ENCODE measurements around the gene ZNF628.
A peak's percentile ranks its signal among the peaks of the same experiment; 100 is the strongest.

The ZNF628 gene

DNA sequence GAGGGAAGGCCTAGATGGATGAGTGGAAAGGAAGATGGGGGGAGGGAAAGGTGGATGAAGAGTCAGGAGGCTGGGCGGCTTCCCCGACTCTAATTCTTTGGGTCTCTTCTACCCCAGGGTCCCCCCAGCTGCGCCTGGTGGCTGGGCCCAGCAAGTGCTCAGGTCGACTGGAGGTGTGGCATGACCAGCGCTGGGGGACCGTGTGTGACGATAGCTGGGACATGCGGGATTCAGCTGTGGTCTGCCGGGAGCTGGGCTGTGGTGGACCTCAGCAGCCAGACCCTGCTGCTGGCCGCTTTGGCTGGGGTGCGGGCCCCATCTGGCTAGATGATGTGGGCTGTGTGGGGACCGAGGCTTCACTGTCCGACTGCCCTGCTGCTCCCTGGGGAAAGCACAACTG is 21.3 kb downstream of the ZNF628 start:
- DNase-seq = no peak

DNA sequence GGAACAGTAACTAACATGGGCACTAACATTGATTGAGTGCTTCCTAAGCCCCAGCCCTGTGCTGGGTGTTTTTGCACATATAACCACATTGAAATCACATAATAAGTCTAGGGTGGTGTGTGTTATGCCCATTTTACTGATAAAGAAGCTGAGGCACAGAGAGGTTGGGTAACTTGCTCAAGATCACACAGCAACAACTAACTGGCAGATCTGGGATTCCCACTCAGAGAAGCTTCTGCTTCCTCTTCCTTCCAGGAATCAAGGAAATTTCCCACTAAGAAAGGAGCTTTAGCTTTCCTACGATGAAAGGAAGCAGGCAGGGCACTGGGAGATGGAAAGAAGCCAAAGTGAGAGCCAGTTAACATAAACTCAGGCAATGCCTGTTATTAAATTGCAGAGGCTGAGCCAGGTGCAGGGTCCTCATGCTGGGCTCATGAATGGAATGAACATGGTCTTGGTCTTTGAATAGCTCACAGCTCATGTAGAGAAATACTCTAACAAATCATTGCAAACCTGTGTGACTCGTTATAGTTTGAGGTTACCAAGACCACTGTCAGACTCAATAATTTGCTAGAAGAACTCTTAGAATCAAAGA is 21.9 kb downstream of the ZNF628 start:
- DNase-seq = no peak

DNA sequence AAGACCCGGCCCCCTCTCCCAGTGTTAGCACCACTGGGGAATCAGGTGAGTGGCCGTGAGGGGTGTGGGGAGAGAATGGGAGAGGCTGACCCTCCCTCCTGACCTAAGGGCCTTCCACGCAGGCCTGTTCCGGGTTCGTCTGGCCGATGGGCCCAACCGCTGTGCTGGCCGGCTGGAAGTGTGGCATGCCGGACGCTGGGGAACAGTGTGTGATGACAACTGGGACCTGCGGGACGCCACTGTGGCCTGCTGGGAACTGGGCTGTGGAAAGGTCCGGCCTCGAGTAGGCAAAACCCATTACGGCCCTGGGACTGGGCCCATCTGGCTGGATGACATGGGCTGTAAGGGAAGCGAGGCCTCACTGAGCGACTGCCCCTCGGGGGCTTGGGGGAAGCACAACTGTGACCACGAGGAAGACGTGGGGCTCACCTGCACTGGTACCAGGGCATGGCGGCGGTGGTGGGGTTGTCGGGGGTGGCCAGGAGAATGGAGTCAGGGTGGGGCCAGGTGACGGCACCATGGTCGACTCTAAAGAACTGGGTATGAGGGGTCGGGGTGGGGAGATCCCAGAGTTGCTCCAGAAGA is 24.0 kb downstream of the ZNF628 start:
- DNase-seq = no peak

DNA sequence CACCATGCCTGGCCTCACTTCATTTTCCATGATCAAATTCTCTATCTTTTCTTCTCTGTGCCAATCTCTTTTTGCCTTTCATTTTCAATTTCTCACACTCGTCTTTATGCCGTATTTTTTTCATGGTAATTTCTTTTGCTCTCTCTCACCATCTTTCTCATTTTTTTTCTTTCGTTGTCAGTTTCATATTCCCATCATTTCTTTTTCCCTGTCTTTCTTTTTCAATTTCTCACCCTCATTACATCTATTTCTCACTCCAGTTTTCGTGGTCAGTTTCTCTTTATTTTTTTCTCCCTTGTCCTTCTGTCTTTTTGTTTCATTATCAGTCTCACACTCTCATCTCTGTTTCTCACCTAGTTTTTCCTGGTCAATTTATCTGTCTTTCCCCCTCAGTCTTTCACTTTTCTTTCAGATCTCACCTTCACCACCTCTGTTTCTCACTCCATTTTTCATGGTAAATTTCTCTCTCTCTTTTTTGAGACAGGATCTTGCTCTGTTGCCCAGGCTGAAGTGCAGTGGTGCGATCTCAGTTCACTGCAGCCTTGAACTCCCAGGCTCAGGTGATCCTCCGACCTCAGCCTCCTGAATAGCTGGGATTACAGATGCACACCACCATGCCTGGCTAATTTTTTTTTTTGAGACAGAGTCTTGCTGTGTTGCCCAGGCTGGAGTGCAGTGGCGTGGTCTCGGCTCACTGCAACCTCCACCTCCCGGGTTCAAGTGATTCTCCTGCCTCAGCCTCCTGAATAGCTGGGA is 26.0 kb downstream of the ZNF628 start:
- DNase-seq = no peak

DNA sequence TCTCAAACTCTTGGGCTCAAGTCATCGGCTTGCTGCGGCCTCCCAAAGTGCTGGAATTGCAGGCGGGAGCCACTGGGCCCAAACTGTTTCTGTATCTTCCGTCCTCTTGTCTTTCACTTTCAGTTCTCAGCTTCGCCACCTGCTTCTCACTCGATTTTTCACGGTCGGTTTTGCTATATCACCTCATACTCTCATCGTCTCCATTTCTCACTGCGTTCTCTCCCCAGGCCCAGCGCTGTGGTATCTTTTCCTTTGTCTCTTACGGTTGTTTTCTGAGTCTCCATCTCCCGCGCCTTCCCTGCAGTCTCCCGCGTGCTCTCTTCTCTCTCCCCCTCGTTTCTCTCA is 26.7 kb downstream of the ZNF628 start:
- DNase-seq = no peak

DNA sequence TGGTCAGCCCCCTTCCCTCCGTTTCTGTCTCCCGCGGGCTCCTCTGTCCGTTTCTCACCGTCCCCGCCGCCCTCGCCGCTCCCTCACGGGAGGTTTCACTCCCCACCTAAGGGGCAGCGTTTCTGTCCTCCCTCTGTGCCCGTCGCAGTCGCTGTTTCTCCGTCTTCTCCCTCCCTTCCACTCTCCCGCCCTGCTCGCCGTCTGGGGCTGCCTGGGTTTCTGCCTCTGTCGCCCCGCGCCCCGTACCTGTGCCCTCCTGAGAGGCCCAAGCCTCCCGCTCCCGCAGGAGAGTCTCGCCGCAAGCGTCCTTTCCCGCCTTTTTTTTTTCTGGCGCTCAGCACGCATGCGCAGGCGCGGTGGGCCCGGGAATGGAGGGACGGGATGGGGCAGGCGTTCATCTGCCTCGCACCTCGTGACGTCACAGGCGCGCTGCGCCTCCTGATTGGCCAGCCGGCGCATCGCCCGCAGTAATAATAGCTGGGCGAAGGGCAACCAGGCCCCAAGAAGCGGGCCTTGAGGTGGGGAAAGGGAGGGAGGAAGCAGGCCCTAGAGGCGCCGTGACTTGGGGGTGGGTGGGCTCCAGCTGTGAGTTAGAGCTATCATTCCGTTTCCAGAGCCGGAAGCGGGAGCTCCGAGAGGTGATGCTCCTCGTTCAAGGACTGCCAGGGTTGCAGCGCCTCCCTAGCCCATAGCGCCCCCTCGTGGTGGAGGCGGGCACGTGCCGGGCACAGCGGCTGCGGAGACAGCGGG is 27.3 kb downstream of the ZNF628 start:
- DNase-seq = peak; percentile 95

DNA sequence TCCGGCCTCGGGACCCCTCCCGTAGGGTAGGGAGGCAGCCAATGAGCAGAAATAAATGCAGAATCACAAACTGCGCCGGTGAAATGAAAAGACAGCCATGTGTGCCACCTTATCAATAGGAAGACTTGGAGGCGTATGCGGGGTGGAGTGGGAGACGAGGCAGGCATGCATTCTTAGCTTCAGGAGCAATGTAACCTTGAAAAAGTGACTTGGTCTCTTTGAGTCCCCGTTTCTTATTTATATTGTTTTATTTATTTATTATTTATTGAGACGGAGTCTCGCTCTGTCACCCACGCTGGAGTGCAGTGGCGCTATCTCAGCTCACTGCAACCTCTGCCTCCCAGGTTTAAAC is 27.8 kb downstream of the ZNF628 start:
- no peak for DNase-seq

DNA sequence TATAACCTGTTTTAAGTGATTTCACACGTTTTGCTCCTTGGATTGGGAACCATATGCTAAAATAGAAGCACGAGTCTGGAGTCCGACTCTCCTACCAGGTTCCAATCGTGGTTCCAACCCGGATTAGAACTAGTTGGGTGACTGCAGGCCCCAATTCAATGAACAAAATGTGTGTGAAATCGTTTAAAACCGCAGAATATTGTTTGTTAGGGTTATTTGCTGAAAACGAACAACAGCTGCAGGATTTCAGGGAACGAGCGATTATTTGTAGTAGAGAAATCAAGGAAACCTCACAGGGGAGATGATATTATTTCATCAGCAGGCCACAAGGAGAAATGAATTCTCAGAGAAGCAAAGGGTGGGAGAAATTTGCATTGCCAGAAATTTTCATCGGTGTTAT is 28.6 kb downstream of the ZNF628 start:
- no peak for DNase-seq

DNA sequence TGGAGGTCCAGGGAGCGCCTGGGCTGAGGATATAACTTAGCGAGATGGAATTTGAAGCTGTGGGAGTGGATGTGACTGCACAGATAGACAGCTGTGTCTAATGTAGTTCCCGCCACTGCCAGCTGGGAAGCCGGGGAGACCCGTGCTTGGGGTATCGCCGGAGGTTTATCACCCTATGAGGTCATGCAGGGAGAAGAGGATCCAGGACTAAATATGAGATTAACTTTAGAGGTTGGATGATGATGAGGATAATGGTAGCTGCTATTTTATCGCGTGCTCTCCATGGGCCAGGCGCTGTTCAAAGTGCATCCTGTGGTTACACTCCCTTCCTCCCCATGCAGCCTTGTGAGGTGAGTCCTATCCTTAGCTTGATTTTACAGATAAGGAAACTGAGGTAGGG is 31.7 kb downstream of the ZNF628 start:
- DNase-seq = no peak

DNA sequence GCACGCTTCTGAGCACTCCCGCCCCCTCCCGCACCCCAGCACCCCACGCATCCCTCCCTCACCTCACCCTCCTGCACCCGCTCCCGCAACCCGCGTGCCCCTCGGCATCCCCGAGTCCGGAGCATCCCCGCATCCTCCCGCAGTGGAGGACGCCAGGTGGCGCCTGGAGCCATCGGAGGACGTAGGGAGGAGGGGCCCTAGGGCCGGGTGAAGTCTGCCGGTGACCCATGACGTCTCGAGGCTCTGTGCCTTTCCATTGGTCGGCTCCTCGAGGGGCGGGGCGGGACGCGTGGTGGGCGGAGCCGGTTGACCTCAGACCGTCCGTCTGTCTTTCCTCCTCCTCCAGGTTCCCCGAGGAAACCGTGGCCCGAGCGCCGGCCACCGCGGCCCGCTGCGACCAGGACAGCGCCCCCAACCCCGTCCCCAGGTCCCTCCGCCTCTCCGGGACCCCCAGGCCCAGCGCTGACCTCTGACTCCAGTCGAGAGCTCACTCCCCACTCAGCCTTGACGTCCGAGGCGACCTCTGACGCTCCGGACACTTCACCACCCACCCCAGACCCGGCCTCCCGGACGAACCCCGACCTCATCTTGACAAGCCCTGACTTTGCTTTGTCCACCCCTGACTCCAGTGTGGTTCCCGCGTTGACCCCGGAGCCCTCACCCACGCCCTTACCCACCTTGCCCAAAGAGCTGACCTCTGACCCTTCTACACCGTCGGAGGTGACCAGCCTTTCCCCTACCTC is 40.6 kb downstream of the ZNF628 start:
- peak; percentile 95 for DNase-seq

DNA sequence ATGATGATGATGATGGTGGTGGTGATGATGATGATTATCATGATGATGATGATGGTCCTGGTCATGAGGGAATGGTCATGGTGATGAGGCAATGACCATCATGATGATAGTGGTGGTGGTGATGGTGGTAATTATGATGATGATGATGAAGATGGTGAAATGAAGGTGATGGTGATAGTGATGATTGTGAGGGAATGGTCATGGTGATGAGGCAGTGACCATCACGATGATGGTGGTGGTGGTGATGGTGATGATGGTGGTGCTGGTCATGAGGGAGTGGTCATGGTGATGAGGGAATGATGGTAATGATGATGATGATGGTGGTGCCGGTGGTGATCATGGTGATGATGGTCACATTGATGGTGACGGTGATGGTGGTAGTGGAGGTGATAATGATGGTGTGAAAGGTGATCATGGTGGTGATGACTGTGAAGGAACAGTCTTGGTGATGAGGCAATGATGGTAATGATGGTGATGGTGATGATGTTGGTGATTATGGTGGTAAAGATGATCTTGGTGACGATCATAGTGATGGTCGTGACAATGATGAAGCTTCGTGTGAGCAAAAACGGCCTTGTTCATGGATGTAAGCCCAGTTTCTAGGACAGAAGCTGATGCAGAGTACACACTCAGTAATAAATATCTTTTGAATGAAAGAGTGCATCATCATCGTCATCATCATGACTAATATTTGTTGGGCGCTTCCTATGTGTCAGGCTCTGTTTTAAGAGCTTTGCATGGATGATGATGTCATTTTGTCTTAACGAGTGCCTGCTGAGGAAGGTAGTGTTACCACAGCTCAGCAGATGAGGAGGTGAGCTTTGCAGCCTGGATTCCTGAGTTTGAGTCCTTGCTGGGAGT is 43.3 kb downstream of the ZNF628 start:
- DNase-seq = no peak

DNA sequence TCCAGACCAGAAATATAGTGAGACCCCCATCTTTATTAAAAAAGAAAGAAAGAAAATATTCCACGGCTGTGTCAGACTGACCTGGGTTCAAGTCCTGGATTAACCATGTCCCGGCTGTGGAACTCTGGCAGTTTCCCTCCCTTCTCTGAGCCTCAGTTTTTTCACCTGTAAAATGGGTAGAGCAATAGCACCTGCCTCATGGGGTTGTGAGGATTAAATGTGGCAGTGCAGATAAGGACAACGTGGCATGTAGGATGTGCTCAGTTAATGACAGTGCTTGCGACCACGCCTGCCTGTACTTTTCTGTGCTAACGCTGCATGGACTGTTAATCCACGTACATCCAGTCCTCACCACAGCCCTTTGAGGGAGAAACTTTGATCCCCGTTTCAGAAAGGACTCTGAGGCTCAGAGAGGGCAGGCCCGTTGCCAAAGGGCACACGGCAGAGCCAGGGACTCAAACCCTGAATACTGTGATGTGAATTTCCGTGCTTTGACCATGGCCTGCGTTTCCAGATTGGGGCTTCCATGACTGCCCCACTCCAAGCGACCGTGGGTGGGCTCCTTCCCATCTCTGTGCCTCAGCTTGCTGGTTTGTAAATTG is 44.4 kb downstream of the ZNF628 start:
- no peak for DNase-seq

DNA sequence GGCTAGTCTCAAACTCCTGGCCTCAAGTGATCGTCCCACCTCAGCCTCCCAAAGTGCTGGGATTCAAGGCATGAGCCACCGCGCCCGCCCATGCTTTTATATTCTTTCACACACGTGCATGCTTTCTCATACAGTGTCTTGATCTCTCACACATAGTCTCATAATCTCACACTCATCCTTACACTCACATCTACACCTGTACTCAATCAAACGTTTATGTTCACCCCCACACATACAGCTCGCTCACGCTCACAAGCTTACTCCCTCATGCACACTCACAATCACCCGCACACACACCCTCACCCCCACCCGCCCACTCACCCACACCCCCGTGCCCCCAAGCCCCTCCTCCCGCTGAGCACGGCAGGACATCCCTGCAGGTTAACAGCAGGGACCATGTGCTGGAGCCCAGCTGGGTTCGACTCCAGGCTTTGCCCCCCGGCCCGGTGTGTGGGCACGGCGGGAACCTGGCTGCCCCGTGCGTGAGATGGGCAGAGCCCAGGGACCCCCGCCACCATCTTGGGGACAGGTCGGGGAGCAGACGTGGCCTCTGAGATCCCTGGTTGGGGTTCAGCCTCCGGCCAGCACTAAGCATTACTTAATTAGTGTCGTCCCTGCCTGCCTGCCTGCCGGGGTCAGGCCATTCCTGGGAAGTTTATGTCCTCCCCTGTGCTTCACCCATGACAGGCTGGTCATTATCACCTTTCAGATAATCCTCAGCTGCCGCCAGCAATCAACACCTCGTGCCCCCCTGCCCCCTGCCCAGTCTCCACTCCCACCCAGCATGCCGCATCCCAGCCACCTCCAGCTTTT is 49.1 kb downstream of the ZNF628 start:
- no peak for DNase-seq

DNA sequence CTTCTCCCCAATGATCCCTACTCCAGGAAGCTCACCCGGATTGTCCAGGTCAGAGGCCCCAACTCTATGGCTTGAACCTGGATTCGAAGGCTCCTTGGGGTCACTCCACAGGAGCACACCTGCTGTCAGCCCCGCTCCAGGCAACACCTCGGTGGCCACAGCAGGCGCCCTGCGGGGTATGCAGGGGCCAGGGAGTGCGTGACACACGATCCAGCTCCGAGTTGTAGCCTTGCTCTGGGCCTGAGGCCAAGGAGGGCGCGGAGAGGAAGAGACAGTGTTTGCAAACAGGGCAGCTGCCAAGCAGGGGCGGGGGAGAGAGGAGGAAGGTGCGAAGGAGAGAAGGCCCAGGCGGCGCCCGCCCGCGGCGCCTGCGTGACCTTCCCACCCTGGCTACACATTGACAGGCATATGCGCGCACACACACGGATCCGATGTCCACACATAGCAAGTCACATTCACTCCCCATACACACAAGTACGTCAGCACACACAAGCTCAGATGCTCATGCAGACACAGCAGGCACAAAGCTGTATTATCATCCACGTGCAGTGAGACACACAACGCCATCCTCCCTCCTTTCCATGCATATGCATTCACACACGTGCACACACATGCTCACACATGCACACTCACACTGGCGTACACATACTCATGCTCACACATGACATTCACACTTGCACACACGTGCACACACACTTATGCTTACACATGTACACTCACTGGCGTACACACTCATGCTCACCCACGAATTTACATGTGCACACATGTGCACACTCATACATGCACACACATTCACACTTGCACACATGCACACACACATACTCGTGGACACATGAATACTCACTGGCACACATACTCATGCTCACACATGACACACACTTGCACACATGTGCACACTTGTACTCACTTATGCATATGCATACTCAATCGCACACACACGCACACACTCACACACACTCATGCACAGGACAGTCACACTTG is 50.1 kb downstream of the ZNF628 start:
- no peak for DNase-seq

DNA sequence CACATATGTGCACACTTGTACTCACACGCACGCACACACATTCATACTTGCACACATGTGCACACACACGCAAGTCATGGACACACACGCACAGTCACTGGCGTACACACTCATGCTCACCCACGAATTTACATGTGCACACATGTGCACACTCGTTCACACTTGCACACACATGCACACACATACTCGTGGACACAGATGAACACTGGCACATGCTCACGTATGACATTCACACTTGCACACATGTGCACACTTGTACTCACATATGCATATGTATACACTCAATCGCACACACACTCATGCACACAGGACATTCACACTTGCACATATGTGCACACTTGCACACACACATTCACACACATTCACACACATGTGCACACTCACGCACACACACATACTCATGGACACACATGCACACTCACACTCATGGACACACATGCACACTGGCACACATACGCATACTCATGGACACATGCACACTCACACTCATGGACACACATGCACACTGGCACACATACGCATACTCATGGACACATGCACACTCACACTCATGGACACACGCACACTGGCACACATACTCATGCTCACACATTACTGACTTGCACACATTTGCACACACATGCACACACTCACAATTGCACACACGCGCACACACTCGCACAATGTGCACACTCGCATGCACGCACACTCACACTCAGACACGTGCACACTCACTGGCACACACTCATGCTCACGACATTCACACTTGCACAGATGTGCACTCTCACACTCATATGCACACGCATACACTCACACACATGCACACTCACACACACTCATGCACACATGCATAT is 51.0 kb downstream of the ZNF628 start:
- no peak for DNase-seq

DNA sequence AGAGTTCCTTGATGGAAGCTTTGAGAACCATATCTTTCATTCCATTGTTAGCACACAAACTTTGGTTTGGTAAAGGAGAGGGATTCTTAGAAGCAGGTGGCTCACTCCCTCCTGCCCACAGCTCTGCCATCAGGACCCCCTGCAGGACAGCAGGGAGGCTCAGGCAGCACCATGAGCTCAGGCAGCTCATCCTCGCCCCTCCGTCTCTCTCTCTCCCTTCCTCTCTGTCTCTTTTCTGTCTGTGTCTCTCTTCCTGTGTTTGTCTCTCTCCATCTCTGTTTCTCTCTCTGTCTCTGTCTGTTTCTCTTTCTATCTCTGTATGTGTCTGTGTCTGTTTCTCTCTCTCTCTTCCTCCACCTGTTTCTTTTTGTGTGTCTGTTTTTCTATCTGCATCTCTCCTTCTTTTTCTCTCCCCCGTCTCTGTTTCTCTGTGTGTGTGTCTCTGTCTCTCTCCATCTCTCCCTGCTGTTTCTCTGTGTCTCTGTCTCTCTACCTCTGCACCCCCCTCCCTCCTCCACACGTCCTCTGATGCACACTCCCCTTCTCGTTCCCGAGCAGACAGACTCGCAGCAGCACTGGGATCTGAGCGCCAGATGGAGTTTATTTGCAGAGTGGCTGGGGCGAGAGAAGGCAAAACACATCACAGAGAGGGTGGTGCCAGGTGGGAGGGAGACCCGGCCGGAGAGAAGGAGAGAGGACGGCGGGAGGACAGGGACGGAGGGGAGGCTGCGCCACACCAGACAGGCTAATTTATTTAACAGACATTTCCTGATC is 51.8 kb downstream of the ZNF628 start:
- DNase-seq = no peak

DNA sequence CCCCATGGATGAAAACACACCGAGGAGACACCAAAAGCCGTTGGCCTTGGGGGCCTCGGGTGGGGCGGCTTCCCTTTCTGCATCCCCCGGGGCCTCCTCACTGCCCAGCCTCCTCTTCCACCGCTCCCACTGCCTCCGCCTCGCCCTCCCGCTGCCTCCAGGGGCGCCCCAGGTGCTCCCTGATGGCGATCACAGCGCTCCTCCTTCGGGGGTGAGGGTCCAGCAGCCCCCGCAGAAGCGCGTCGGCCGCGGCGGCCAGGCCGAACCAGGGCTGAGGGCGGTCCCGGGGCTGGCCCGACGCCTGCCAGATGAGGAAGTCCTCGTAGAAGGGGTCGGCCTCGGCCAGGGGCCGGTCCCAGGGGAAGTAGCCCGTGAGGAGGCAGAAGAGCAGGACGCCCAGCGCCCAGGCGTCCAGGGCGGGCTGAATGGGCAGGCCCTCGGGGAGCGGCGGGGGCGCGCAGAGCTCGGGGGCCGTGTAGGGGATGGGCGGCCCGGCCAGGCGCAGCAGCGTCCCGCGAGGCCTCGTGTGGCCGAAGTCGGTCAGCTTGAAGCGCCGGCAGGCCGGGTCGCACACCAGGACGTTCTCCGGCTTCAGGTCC is 53.3 kb downstream of the ZNF628 start:
- DNase-seq = no peak

DNA sequence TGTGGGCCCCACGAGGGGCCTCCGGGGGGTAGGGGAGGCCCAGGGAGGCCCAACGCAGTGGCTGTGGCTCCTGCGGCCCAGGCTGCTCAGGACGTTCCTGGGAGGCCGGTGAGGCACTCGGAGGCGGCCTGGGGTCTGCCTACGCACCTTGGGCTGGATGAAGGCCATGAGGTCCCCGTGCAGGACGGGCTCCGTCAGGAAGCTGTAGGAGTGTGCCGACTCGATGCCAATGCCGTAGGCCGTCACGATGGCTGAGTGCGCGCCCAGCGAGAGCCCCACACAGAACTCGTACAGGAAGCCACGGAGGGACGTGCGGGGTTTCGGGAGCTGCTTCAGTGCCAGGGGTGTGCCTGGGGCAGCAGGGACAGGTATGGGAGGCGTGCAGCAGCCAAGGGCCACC is 54.6 kb downstream of the ZNF628 start:
- no peak for DNase-seq
